ENCODE data around the gene KLHL22.
"Not testable (repeated sequence)": the region's sequence is repeated elsewhere in the genome, so short reads cannot be mapped to it uniquely, and the experiment has no call there.

The KLHL22 gene

DNA sequence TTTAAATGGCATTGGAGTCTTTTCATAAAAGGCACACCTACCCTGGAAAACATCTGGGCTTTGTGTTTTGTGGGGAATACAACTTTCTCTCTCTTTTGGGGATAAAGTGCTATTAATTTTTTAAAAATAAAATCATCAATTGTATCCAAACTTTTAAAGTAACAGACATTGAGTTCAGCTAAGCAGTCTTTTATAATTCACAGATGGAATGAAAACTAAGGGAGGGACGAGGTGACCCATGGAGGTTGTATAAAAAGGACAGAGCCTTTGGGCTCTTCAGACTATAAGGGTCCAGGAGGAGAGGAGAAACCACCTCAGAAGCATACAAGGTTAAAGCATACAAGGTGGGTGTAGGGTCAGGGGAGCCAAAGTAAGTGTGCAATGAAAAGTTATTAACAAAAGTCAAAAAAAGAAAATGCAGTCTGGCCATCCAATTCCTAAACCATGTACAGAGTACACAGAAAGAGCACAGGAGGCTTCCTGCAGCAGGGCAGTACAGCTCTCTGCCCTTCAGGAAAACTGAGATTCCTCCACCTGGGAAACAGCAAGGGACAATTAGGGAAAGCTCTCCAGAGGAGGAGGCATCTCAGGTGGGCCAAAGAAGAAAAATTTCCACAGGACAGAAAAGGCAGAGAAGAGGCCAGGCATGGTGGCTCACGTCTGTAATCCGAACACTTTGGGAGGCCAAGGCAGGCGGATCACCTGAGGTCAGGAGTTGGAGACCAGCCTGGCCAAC, 10.5 kb downstream of the KLHL22 start:
- H3K4me3 ChIP-seq (ENCODE audit: low read depth, low read length), result no peak overlapping the region
- no peak overlapping the region for H3K4me2 ChIP-seq (ENCODE audit: low read length)
- H3K27ac ChIP-seq, result no peak overlapping the region
- no peak for TF ChIP-seq CTCF (IDR thresholded peaks at IDR 0.05)
- no peak overlapping the region for H3K9ac ChIP-seq
- H3K36me3 ChIP-seq (ENCODE audit: control insufficient read depth, insufficient read depth, low read length), result no peaks in the 10 kb centered on the region
- no peaks in the 10 kb centered on the region for H3K27me3 ChIP-seq (ENCODE audit: control insufficient read depth, insufficient read depth, low read length)
- H3K4me1 ChIP-seq, result no peaks in the 10 kb centered on the region
- peaks cover 2% of the 10 kb centered on the region for H3K79me2 ChIP-seq
- no peaks in the 10 kb centered on the region for H3K9me3 ChIP-seq (ENCODE audit: control insufficient read depth, low read length)
- H2AFZ ChIP-seq, result no peak overlapping the region

- peaks cover 2% of the 10 kb centered on the region for H3K79me2 ChIP-seq
- no peak for TF ChIP-seq CTCF (IDR thresholded peaks at IDR 0.05)
- no peak overlapping the region for H2AFZ ChIP-seq
- no peaks in the 10 kb centered on the region for H3K36me3 ChIP-seq (ENCODE audit: control insufficient read depth, insufficient read depth, low read length)
- H3K4me3 ChIP-seq (ENCODE audit: low read depth, low read length), result no peak overlapping the region
- H3K4me2 ChIP-seq (ENCODE audit: low read length), result no peak overlapping the region
- no peaks in the 10 kb centered on the region for H3K4me1 ChIP-seq
- no peak overlapping the region for H3K27ac ChIP-seq
- no peaks in the 10 kb centered on the region for H3K27me3 ChIP-seq (ENCODE audit: control insufficient read depth, insufficient read depth, low read length)
- no peaks in the 10 kb centered on the region for H3K9me3 ChIP-seq (ENCODE audit: control insufficient read depth, low read length)
- H3K9ac ChIP-seq, result no peak overlapping the region
These were observed 11.8 kb downstream of the KLHL22 start for GRCh38 chr22:20483771-20484170.

GRCh38 chr22:20483143-20483506, 12.5 kb downstream of the KLHL22 start:
- H3K4me3 ChIP-seq (ENCODE audit: low read depth, low read length); H3K27me3 ChIP-seq (ENCODE audit: control insufficient read depth, insufficient read depth, low read length); H3K9ac ChIP-seq; H3K9me3 ChIP-seq (ENCODE audit: control insufficient read depth, low read length); H3K79me2 ChIP-seq; H3K4me2 ChIP-seq (ENCODE audit: low read length); H3K27ac ChIP-seq; H3K36me3 ChIP-seq (ENCODE audit: control insufficient read depth, insufficient read depth, low read length); H3K4me1 ChIP-seq; H2AFZ ChIP-seq: not testable (repeated sequence)

- no peaks in the 10 kb centered on the region for H3K79me2 ChIP-seq
- no peak overlapping the region for H3K4me3 ChIP-seq (ENCODE audit: low read depth, low read length)
- H2AFZ ChIP-seq, result no peak overlapping the region
- no peak overlapping the region for H3K4me2 ChIP-seq (ENCODE audit: low read length)
- H3K27ac ChIP-seq, result no peak overlapping the region
- H3K9me3 ChIP-seq (ENCODE audit: control insufficient read depth, low read length), result no peaks in the 10 kb centered on the region
- TF ChIP-seq CTCF (IDR thresholded peaks at IDR 0.05), result no peak
- no peaks in the 10 kb centered on the region for H3K4me1 ChIP-seq
- H3K9ac ChIP-seq, result no peak overlapping the region
- no peaks in the 10 kb centered on the region for H3K36me3 ChIP-seq (ENCODE audit: control insufficient read depth, insufficient read depth, low read length)
- no peaks in the 10 kb centered on the region for H3K27me3 ChIP-seq (ENCODE audit: control insufficient read depth, insufficient read depth, low read length)
These were observed 15.9 kb downstream of the KLHL22 start for GRCh38 chr22:20479612-20480196.

- H3K27me3 ChIP-seq (ENCODE audit: control insufficient read depth, insufficient read depth, low read length); H2AFZ ChIP-seq; H3K9me3 ChIP-seq (ENCODE audit: control insufficient read depth, low read length); H3K4me2 ChIP-seq (ENCODE audit: low read length); H3K79me2 ChIP-seq; H3K4me3 ChIP-seq (ENCODE audit: low read depth, low read length); H3K36me3 ChIP-seq (ENCODE audit: control insufficient read depth, insufficient read depth, low read length); H3K27ac ChIP-seq; H3K9ac ChIP-seq; H3K4me1 ChIP-seq: not testable (repeated sequence)
These were observed 17.5 kb downstream of the KLHL22 start for GRCh38 chr22:20478059-20478458.

- not testable (repeated sequence) for H3K9ac ChIP-seq; H2AFZ ChIP-seq; H3K4me1 ChIP-seq; H3K27ac ChIP-seq; H3K79me2 ChIP-seq; H3K4me2 ChIP-seq (ENCODE audit: low read length); H3K27me3 ChIP-seq (ENCODE audit: control insufficient read depth, insufficient read depth, low read length); H3K9me3 ChIP-seq (ENCODE audit: control insufficient read depth, low read length); H3K4me3 ChIP-seq (ENCODE audit: low read depth, low read length); H3K36me3 ChIP-seq (ENCODE audit: control insufficient read depth, insufficient read depth, low read length)
These were observed 20.0 kb downstream of the KLHL22 start for GRCh38 chr22:20475569-20475968.
